HEK293 (cell line): ENCODE measurements around the gene ACAA2.

Source experiments
- CTCF ChIP-seq: fragments of 450-650 bp; formaldehyde crosslinking; IDR thresholded peaks from 2 replicates; pipeline ENCODE4 v1.5.1; 2016; ENCODE audit warnings: missing biosample characterization, missing genetic modification characterization
- ZBTB21 ChIP-seq: fragments of 450-650 bp; formaldehyde crosslinking; IDR thresholded peaks from 2 replicates; pipeline ENCODE4 v1.5.1; 2017; ENCODE audit warnings: missing biosample characterization, missing genetic modification characterization
- ZNF140 ChIP-seq: fragments of 450-650 bp; formaldehyde crosslinking; IDR thresholded peaks from 2 replicates; pipeline ENCODE4 v1.5.1; 2016; ENCODE audit warnings: missing biosample characterization, missing genetic modification characterization
- ZNF184 ChIP-seq: fragments of 450-650 bp; IDR thresholded peaks from 2 replicates; pipeline ENCODE4 v1.5.1; 2018; ENCODE audit warnings: missing biosample characterization, mild to moderate bottlenecking, missing genetic modification characterization
- ZNF302 ChIP-seq: fragments of 450-650 bp; formaldehyde crosslinking; IDR thresholded peaks from 2 replicates; pipeline ENCODE4 v1.5.1; 2016; ENCODE audit warnings: missing biosample characterization, missing genetic modification characterization, low read depth
- ZNF660 ChIP-seq: fragments of 450-650 bp; IDR thresholded peaks from 2 replicates; pipeline ENCODE4 v1.5.1; 2018; ENCODE audit warnings: missing biosample characterization, mild to moderate bottlenecking, missing genetic modification characterization
- TF ChIP-seq, protein P1 (sequence below): sonication (generic); formaldehyde crosslinking; IDR thresholded peaks from 2 replicates; pipeline ENCODE4 v1.8.1; 2022; ENCODE audit warnings: mild to moderate bottlenecking, moderate library complexity, missing genetic modification reagents

DNA sequence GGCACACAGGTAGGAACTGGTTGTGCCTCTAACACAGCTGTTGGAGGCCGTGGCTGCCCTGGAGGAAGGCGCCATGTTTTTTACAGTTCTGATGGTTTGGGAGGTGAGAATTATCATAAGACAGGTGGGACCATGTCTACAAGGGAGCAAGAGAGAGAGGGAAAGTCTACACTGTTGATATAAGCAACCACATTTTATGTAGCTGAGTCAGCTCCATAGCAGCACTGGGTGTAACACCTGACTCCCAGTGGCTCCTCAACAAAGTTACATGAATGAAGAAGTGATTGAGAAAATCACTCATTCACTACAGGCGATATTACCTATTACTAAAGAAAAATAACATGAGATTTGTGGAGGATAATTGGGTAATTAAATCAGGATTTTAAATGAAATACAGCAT lies 41.3 kb upstream of the ACAA2 start:
- no peak for TF ChIP-seq CTCF
- TF ChIP-seq ZNF184 (tag by site-specific recombination), result no peak
- no peak for TF ChIP-seq ZNF140
- TF ChIP-seq ZNF302, result no peak
- TF ChIP-seq, protein P1, sequence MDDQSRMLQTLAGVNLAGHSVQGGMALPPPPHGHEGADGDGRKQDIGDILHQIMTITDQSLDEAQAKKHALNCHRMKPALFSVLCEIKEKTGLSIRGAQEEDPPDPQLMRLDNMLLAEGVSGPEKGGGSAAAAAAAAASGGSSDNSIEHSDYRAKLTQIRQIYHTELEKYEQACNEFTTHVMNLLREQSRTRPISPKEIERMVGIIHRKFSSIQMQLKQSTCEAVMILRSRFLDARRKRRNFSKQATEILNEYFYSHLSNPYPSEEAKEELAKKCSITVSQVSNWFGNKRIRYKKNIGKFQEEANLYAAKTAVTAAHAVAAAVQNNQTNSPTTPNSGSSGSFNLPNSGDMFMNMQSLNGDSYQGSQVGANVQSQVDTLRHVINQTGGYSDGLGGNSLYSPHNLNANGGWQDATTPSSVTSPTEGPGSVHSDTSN, result no peak
- no peak for TF ChIP-seq ZNF660 (tag by site-specific recombination)
- TF ChIP-seq ZBTB21 (tag by site-specific recombination), result no peak
